Activated naive CD4-positive, alpha-beta T cell treated with Interleukin-2 at 50 U/mL for 16 hours (primary cell): ENCODE results near the gene DDX60.
"Not testable (repeated sequence)": the region's sequence is repeated elsewhere in the genome, so short reads cannot be mapped to it uniquely, and the experiment has no call there.

Experiments used
- DNase-seq: peaks from one replicate; pipeline ENCODE4 v3.0.0-alpha.2; 2020

The DDX60 gene

GRCh38 chr4:168293386-168293975 is 25.1 kb downstream of the DDX60 start:
- no peak for DNase-seq

- DNase-seq = no peak
Observed at GRCh38 chr4:168291242-168291641, 27.3 kb downstream of the DDX60 start.

- DNase-seq = not testable (repeated sequence)
Observed at GRCh38 chr4:168285850-168286249, 32.7 kb downstream of the DDX60 start.

GRCh38 chr4:168279556-168279955 is 39.0 kb downstream of the DDX60 start:
- no peak for DNase-seq

GRCh38 chr4:168275836-168276235 is 42.7 kb downstream of the DDX60 start:
- DNase-seq = no peak

GRCh38 chr4:168274871-168275270 is 43.7 kb downstream of the DDX60 start:
- no peak for DNase-seq

GRCh38 chr4:168273838-168274237 is 44.7 kb downstream of the DDX60 start:
- DNase-seq = no peak

GRCh38 chr4:168272488-168272887 is 46.1 kb downstream of the DDX60 start:
- DNase-seq = no peak

GRCh38 chr4:168269896-168270295 is 48.7 kb downstream of the DDX60 start:
- no peak for DNase-seq

GRCh38 chr4:168265327-168265726 is 53.2 kb downstream of the DDX60 start:
- DNase-seq = no peak

GRCh38 chr4:168264903-168265302 is 53.6 kb downstream of the DDX60 start:
- DNase-seq = no peak

- DNase-seq = no peak
Observed at GRCh38 chr4:168263039-168263438, 55.5 kb downstream of the DDX60 start.

- DNase-seq = no peak
Observed at GRCh38 chr4:168259096-168259495, 59.5 kb downstream of the DDX60 start.

GRCh38 chr4:168257768-168258167 is 60.8 kb downstream of the DDX60 start:
- no peak for DNase-seq

- DNase-seq = no peak
Observed at GRCh38 chr4:168248176-168248710, 70.3 kb downstream of the DDX60 start.

GRCh38 chr4:168247603-168248002 is 70.9 kb downstream of the DDX60 start:
- no peak for DNase-seq

- DNase-seq = no peak
Observed at GRCh38 chr4:168241953-168242352, 76.6 kb downstream of the DDX60 start.

- DNase-seq = no peak
Observed at GRCh38 chr4:168240821-168241220, 77.7 kb downstream of the DDX60 start.

- no peak for DNase-seq
Observed at GRCh38 chr4:168221301-168221700, 97.3 kb downstream of the DDX60 start.

GRCh38 chr4:168220893-168221292 is 97.7 kb downstream of the DDX60 start:
- no peak for DNase-seq

- no peak for DNase-seq
Observed at GRCh38 chr4:168218645-168219044, 99.9 kb downstream of the DDX60 start.

GRCh38 chr4:168213511-168213910 is 105.0 kb downstream of the DDX60 start:
- not testable (repeated sequence) for DNase-seq

- no peak for DNase-seq
Observed at GRCh38 chr4:168212656-168213055, 105.9 kb downstream of the DDX60 start.

- no peak for DNase-seq
Observed at GRCh38 chr4:168208957-168209614, 109.5 kb downstream of the DDX60 start.
